Epidermal melanocyte (primary cell): ENCODE measurements around the gene NAT9.
A peak's percentile ranks its signal among the peaks of the same experiment; 100 is the strongest.

Experiments
- DNase-seq: peaks from one replicate; pipeline ENCODE4 v3.0.0; 2011; ENCODE audit warnings: low spot score; ENCODE audit not compliant: insufficient read length

The NAT9 gene

GRCh38 chr17:74746922-74747321, 29.2 kb downstream of the NAT9 start:
- no peak for DNase-seq

- no peak for DNase-seq
These were observed 29.8 kb downstream of the NAT9 start for GRCh38 chr17:74746376-74746775.

GRCh38 chr17:74745548-74746177, 30.5 kb downstream of the NAT9 start:
- DNase-seq: no peak

- peak; percentile 65 for DNase-seq
These were observed 31.2 kb downstream of the NAT9 start for GRCh38 chr17:74744714-74745547.

- DNase-seq: no peak
These were observed 31.8 kb downstream of the NAT9 start for GRCh38 chr17:74744349-74744713.

- DNase-seq: no peak
These were observed 32.4 kb downstream of the NAT9 start for GRCh38 chr17:74743755-74744154.

GRCh38 chr17:74742978-74743545, 33.1 kb downstream of the NAT9 start:
- no peak for DNase-seq

- DNase-seq: no peak
These were observed 34.0 kb downstream of the NAT9 start for GRCh38 chr17:74742153-74742515.

GRCh38 chr17:74740641-74741387, 35.3 kb downstream of the NAT9 start:
- no peak for DNase-seq

- DNase-seq: no peak
These were observed 36.0 kb downstream of the NAT9 start for GRCh38 chr17:74740173-74740572.

- no peak for DNase-seq
These were observed 36.8 kb downstream of the NAT9 start for GRCh38 chr17:74739227-74739831.

- no peak for DNase-seq
These were observed 37.8 kb downstream of the NAT9 start for GRCh38 chr17:74738051-74738996.

GRCh38 chr17:74737299-74738050, 38.7 kb downstream of the NAT9 start:
- no peak for DNase-seq

- DNase-seq: no peak
These were observed 39.4 kb downstream of the NAT9 start, which contains the start of gene RAB37 for GRCh38 chr17:74736513-74737298. Gene RAB37, plus strand, starts transcription at chr17:74737256. Its CDS starts 17 bp downstream, at chr17:74737273.

GRCh38 chr17:74734256-74734655, 41.9 kb downstream of the NAT9 start:
- DNase-seq: no peak

- DNase-seq: no peak
These were observed 42.6 kb downstream of the NAT9 start for GRCh38 chr17:74733365-74734122.

- DNase-seq: no peak
These were observed 43.9 kb downstream of the NAT9 start for GRCh38 chr17:74732042-74732867.
